GM12878 (cell line): ENCODE results near the gene GPC3.
"Not testable (repeated sequence)": the region's sequence is repeated elsewhere in the genome, so short reads cannot be mapped to it uniquely, and the experiment has no call there.

Experiments
- ATF2 ChIP-seq: IDR thresholded peaks from 2 replicates; pipeline ENCODE4 v1.6.1; 2012; ENCODE audit warnings: low read length, inconsistent platforms
- CREB1 ChIP-seq: IDR thresholded peaks from 2 replicates; pipeline ENCODE4 v1.6.1; 2012; ENCODE audit warnings: low read depth, mild to moderate bottlenecking, inconsistent platforms
- DPF2 ChIP-seq: fragments of 450-650 bp; IDR thresholded peaks from 2 replicates; pipeline ENCODE4 v1.6.1; 2017; ENCODE audit warnings: mild to moderate bottlenecking
- EP300 ChIP-seq, 2 experiments: fragments of 150-350 bp in 1 of 2; IDR thresholded peaks; 2 replicates each; pipeline ENCODE4 v1.6.1; 2011 to 2012; ENCODE audit warnings: low read depth in 2 of 2, low read length in 2 of 2, borderline replicate concordance in 1 of 2, improper control_type of control experiment in 1 of 2, inconsistent platforms in 1 of 2; ENCODE audit not compliant: control insufficient read depth in 1 of 2
- EZH2 ChIP-seq: IDR thresholded peaks from 2 replicates; pipeline ENCODE4 v1.6.1; 2012; ENCODE audit warnings: low read depth, mild to moderate bottlenecking, control low read depth, inconsistent platforms, low read length, borderline replicate concordance; ENCODE audit not compliant: control insufficient read depth
- MYB ChIP-seq: fragments of 150-350 bp; IDR thresholded peaks from 2 replicates; pipeline ENCODE4 v1.6.1; 2014; ENCODE audit warnings: mild to moderate bottlenecking, low read depth, low read length, borderline replicate concordance
- MYC ChIP-seq: IDR thresholded peaks from 2 replicates; pipeline ENCODE4 v1.6.1; 2011; ENCODE audit warnings: mild to moderate bottlenecking, low read length, moderate library complexity, inconsistent platforms; ENCODE audit not compliant: insufficient read depth, insufficient replicate concordance, insufficient read length, severe bottlenecking
- SMARCA5 ChIP-seq: fragments of 450-650 bp; IDR thresholded peaks from 2 replicates; pipeline ENCODE4 v1.6.1; 2017; ENCODE audit warnings: mild to moderate bottlenecking
- TAF1 ChIP-seq: IDR thresholded peaks from 2 replicates; pipeline ENCODE4 v1.6.1; 2011; ENCODE audit warnings: mild to moderate bottlenecking, low read depth, low read length, borderline replicate concordance
- YY1 ChIP-seq: IDR thresholded peaks from 2 replicates; pipeline ENCODE4 v1.6.1; 2011; ENCODE audit warnings: low read depth, mild to moderate bottlenecking, low read length
- ZNF274 ChIP-seq: IDR thresholded peaks from one replicate; pipeline ENCODE4 v1.8.0; 2011; ENCODE audit not compliant: insufficient read length, insufficient read depth
- TF ChIP-seq, protein P1 (sequence below), 3 experiments: IDR thresholded peaks in 2 of 3; conservative IDR thresholded peaks in 1 of 3; 2 replicates each; pipeline ENCODE4 v1.5.1; 2011; ENCODE audit warnings: low read depth in 3 of 3, low read length in 3 of 3, mild to moderate bottlenecking in 3 of 3, control low read depth in 2 of 3, moderate library complexity in 2 of 3, inconsistent platforms in 1 of 3, mixed read lengths in 1 of 3; ENCODE audit not compliant: control insufficient read depth in 2 of 3, insufficient read depth in 1 of 3; ENCODE audit errors: extremely low read depth in 1 of 3

DNA sequence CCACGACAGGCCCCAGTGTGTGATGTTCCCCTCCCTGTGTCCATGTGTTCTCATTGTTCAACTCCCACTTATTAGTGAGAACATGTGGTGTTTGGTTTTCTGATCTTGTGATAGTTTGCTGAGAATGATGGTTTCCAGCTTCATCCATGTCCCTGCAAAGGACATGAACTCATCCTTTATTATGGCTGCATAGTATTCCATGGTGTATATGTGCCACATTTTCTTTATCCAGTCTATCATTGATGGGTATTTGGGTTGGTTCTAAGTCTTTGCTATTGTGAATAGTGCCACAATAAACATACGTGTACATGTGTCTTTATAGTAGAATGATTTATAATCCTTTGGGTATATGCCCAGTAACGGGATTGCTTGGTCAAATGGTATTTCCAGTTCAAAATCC is 97.3 kb downstream of the GPC3 start:
- not testable (repeated sequence) for TF ChIP-seq ATF2; DPF2; SMARCA5; MYB; CREB1; TAF1; YY1; EZH2; ZNF274; MYC; EP300 (IDR thresholded peaks at IDR 0.05; ENCODE audit: borderline replicate concordance in 1 of 2, control insufficient read depth in 1 of 2, low read depth in 2 of 2, low read length in 2 of 2)
- TF ChIP-seq, protein P1, sequence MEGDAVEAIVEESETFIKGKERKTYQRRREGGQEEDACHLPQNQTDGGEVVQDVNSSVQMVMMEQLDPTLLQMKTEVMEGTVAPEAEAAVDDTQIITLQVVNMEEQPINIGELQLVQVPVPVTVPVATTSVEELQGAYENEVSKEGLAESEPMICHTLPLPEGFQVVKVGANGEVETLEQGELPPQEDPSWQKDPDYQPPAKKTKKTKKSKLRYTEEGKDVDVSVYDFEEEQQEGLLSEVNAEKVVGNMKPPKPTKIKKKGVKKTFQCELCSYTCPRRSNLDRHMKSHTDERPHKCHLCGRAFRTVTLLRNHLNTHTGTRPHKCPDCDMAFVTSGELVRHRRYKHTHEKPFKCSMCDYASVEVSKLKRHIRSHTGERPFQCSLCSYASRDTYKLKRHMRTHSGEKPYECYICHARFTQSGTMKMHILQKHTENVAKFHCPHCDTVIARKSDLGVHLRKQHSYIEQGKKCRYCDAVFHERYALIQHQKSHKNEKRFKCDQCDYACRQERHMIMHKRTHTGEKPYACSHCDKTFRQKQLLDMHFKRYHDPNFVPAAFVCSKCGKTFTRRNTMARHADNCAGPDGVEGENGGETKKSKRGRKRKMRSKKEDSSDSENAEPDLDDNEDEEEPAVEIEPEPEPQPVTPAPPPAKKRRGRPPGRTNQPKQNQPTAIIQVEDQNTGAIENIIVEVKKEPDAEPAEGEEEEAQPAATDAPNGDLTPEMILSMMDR (IDR thresholded peaks at IDR 0.05 in 2 of 3, conservative IDR thresholded peaks at IDR 0.05 in 1 of 3; ENCODE audit: control insufficient read depth in 2 of 3, extremely low read depth in 1 of 3, insufficient read depth in 1 of 3, low read depth in 3 of 3, low read length in 3 of 3): not testable (repeated sequence)
